ENCODE measurements around the gene HOXB5.

Gene HOXB5

DNA sequence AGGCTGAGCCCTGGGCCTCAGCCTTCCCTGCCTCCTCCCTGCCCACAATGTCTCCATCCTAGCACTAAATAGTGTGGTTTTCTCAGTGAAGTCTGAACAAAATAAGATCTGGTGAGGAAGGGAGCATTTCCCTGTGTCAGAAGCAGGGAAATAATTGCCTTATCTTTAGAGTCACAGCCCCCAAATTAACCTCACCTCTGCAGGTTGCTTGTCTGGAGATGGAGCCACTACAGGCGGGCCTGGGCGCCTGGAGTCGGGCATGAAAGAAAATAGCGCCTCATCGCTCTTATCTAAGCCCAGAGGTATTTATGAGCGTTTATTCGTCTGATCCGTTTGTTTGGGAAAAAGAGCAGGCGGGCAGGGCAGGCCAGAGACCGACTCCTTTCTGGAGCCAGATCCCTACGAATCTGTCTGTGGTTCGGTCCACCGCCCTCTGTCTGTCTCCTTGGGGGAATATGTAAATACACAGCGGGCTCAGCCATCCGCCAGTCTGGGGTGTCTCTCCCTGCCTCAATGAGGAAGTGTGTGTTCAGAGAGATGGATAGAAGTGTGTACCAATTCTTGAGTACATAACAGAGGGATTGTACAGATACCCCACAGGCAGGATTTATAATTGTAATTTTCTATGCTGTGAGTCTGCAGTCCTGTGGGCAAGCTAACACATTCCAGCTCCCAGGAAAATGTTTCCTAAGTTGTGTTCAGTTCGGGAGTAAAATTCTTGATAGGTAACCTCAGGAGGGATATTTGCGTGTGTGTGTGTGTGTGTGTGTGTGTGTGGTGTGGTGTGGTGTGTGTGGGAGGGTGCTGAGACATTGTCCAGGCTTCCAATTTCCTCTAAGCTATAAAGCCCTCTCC is 6.9 kb upstream of the HOXB5 start:
- Mint-ChIP-seq H3K4me1 (peaks cover 56% of the 10 kb centered on the region), H3K36me3 (ENCODE audit: low read depth) (peaks cover 20% of the 10 kb centered on the region), H3K4me3 (peak overlapping the region; percentile 94 to 99 (median 98)), H3K27me3 (ENCODE audit: low read depth) (peaks cover 82% of the 10 kb centered on the region), H3K9me3 (no peaks in the 10 kb centered on the region), H3K27ac (peak overlapping the region in 1 of 3 experiments; percentile 98)
- TF ChIP-seq, protein P1, sequence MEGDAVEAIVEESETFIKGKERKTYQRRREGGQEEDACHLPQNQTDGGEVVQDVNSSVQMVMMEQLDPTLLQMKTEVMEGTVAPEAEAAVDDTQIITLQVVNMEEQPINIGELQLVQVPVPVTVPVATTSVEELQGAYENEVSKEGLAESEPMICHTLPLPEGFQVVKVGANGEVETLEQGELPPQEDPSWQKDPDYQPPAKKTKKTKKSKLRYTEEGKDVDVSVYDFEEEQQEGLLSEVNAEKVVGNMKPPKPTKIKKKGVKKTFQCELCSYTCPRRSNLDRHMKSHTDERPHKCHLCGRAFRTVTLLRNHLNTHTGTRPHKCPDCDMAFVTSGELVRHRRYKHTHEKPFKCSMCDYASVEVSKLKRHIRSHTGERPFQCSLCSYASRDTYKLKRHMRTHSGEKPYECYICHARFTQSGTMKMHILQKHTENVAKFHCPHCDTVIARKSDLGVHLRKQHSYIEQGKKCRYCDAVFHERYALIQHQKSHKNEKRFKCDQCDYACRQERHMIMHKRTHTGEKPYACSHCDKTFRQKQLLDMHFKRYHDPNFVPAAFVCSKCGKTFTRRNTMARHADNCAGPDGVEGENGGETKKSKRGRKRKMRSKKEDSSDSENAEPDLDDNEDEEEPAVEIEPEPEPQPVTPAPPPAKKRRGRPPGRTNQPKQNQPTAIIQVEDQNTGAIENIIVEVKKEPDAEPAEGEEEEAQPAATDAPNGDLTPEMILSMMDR (IDR thresholded peaks at IDR 0.05; ENCODE audit: unreplicated experiment in 3 of 3): no peak

DNA sequence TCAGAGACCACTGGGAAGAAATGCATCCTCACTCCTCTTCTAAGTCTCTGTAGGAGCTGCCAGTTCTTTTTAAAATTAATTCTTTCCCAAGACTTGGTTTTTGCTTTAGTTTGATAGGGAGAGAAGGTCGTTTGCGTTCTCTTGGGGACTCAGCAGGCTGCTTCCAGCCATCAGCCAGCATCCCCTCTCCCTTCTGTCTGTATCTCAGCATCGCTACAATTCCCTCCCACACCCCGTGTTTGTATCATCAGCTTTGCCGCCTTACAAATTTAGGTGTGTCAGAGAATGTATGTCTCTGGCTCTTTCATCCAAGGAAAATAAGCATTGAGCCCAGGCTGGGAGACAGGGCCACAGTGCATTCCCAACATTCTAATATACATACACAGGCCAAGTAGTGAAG is 5.8 kb upstream of the HOXB5 start:
- Mint-ChIP-seq H3K4me3 (peak overlapping the region; percentile 94 to 99 (median 98)), H3K27ac (peak overlapping the region in 1 of 3 experiments; percentile 98), H3K27me3 (ENCODE audit: low read depth) (peaks cover 93% of the 10 kb centered on the region), H3K9me3 (no peaks in the 10 kb centered on the region), H3K36me3 (ENCODE audit: low read depth) (peaks cover 30% of the 10 kb centered on the region), H3K4me1 (peaks cover 67% of the 10 kb centered on the region)
- TF ChIP-seq, protein P1 (IDR thresholded peaks at IDR 0.05; ENCODE audit: unreplicated experiment in 3 of 3): no peak

DNA sequence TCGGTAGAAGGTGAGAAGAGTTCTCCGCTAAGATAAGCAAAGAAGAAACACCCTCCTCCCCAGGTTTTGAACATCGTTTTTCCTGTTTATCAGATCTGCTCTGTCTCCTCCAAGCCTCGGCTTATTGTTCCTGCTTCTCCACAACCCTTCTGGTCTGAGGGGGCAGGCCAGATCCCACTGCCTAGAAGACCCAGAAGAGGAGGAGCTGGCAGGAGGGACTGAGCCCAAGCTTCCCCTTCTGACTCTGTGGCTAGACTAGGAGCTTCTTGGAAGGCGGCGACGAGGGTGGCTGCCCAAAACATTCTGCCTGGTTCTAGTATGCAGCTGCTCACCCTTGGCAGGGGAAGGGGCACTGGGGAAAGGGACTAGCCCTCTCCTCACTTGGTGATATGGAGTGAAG is 5.2 kb upstream of the HOXB5 start:
- peaks cover 72% of the 10 kb centered on the region for H3K4me1 Mint-ChIP-seq
- H3K36me3 Mint-ChIP-seq (ENCODE audit: low read depth): peaks cover 35% of the 10 kb centered on the region
- TF ChIP-seq, protein P1 (IDR thresholded peaks at IDR 0.05; ENCODE audit: unreplicated experiment in 3 of 3): no peak
- peak overlapping the region in 1 of 3 experiments; percentile 98 for H3K27ac Mint-ChIP-seq
- H3K27me3 Mint-ChIP-seq (ENCODE audit: low read depth): peaks cover 96% of the 10 kb centered on the region
- no peaks in the 10 kb centered on the region for H3K9me3 Mint-ChIP-seq
- H3K4me3 Mint-ChIP-seq: peak overlapping the region; percentile 94 to 99 (median 98)

DNA sequence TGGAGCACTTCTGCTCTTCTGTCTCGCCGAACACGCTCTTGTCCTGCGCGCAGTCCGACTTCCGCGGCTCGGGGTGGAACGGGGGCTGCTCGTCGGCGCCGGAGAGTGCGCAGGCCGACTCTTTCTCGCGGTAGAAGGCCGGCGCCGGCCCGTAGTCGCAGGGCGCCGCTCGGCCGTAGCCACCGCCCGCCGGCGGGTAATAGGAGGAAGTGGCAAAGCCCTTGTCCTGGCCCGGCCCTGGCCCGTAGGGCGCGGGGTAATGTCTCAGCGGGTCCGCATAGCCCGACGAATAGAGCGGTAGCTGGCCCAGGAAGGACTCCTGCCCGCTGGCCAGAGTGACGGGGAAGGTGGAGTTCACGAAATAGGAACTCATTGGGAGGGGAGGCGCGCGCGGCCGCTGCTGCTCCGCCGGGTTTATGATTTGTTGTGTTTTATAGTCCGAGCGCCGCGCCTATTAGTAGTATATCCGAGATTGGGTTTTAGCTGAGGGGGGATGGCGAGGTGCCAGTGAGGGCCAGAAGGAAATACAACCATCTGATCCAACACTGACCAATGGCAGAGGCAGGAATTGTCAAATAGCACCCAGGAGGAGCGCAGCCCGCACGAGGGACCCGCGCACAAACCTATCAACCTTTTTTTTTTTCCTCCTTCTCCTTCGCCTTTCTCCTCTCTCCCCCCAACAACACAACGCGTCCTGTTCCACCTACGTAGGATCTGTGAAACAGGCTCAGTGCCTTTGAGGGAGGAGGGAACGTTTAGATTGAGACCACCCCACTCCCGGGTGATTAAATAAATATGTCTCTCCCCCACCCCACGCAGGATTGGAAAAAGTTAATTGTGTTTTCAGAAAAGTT is 4.4 kb upstream of the HOXB5 start:
- Mint-ChIP-seq H3K36me3 (ENCODE audit: low read depth) (peaks cover 35% of the 10 kb centered on the region), H3K4me1 (peaks cover 73% of the 10 kb centered on the region), H3K4me3 (peak overlapping the region; percentile 94 to 99 (median 98)), H3K9me3 (no peaks in the 10 kb centered on the region), H3K27ac (peak overlapping the region in 1 of 3 experiments; percentile 98), H3K27me3 (ENCODE audit: low read depth) (peaks cover 95% of the 10 kb centered on the region)
- TF ChIP-seq, protein P1 (IDR thresholded peaks at IDR 0.05; ENCODE audit: unreplicated experiment in 3 of 3): no peak

DNA sequence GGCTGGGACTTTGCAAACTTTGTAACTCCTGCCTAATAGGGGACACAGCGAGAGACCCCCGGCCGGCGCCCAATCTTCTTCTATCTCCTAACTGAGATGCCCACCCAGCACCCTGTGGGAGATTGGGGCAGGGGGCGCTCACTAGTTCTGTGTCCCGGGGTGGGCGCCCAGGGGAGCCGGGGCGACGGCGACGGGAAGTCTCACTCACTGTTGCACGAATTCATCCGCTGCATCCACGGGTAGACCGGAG is 3.9 kb upstream of the HOXB5 start:
- H3K4me3 Mint-ChIP-seq: peak overlapping the region; percentile 94 to 99 (median 98)
- H3K9me3 Mint-ChIP-seq: no peaks in the 10 kb centered on the region
- H3K27me3 Mint-ChIP-seq (ENCODE audit: low read depth): peaks cover 95% of the 10 kb centered on the region
- peaks cover 78% of the 10 kb centered on the region for H3K4me1 Mint-ChIP-seq
- peak overlapping the region in 1 of 3 experiments; percentile 98 for H3K27ac Mint-ChIP-seq
- H3K36me3 Mint-ChIP-seq (ENCODE audit: low read depth): peaks cover 40% of the 10 kb centered on the region
- TF ChIP-seq, protein P1 (IDR thresholded peaks at IDR 0.05; ENCODE audit: unreplicated experiment in 3 of 3): no peak

Measured in nephron (organoid).